ENCODE results near the gene GRK2. TPM values are rescaled to one million over a fixed set of nuclear protein-coding genes. Genes with fewer than 3 reads are reported as not detected.

The GRK2 gene
- polyA plus RNA-seq: 1.1 and 1.2 TPM in 2 replicates

DNA sequence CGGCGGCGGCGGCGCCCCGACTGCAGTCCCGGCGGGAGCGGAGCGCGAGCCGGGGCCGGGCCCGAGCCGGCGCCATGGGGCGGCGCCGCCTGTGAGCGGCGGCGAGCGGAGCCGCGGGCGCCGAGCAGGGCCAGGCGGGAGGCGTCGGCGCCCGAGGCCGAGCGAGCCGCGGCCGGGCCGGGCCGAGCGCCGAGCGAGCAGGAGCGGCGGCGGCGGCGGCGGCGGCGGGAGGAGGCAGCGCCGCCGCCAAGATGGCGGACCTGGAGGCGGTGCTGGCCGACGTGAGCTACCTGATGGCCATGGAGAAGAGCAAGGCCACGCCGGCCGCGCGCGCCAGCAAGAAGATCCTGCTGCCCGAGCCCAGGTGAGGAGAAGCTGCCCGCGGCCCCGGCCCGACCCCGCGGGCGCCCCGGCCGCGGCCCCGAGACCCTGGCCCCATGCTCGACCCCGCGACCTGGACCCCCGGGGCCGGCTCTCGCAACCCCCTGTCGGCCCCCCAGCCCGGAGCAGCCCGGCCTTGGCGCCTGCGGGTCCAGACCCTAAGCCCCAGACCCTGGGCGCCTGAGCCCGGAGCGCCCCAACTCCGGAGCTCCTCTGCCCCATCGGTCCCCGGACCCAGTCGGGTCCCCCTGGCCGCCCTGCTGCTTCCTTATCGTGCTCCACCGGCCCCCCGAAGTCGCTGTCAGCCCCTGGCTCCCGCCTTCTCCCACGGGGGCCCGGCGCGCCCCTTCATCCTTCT lies at the start of gene GRK2:
Gene GRK2, plus strand, starts transcription at position 25 of the 739 bp plus-strand sequence. Its CDS starts 227 bp downstream, at position 252.

DNA sequence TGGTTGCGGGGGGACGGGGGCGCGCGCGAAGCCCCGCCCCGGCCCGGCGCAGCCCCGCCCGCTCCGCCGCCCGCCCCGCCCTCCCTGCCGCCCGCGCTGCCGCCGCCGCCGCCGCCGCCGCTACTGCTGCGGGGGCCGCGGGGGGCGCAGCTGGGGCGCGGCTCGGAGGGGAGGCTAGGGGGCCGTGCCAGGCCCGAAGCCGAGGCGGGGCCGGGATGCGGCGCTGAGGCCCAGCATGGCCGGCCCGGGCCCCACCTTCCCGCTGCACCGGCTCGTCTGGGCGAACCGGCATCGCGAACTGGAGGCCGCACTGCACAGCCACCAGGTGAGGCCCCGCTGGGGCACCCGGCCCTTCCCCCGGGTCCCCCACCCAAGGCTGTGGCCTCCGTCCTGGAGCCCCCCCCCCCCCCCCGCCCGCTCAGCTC lies 23.0 kb downstream of the GRK2 start, which contains the start of gene ANKRD13D:
Gene ANKRD13D, plus strand, starts transcription at position 78 of the 425 bp plus-strand sequence. Its CDS starts 158 bp downstream, at position 236.

DNA sequence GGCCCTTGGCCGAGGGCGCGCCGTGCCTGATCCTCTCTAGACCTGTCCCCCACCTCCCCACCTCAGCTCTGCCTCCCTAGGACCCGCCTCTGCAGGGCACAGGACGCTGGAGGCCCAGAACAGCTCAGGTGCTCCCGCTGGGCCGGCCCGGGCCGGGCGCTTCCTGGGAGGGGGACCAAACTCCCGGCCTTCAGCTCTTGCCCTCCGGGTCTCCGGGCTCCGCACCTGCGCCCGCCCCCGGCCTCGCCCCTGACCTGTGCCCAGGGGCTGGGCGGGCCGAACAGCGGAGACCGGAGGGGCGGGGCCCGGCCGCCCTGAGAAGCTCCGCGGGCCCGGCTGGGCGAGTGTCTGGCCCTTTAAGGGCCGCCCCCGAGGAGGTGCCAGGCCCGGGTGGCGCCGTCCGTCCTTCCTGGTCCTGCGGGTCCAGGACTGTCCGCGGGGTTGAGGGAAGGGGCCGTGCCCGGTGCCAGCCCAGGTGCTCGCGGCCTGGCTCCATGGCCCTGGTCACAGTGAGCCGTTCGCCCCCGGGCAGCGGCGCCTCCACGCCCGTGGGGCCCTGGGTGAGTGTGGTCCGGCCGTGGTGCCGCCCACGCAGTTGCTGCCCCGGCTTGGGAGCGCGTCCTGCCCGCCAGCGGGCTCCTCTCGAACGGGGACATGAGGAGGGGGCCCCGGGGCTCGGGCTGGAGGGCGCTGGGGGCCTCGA lies 37.0 kb downstream of the GRK2 start, which contains the start of gene SSH3:
Gene SSH3, plus strand, starts transcription at position 399 of the 703 bp plus-strand sequence. Its CDS starts 96 bp downstream, at position 495.

Other genes starting within 250 kb of the GRK2 start
- gene SYT12, start 243.3 kb upstream of the GRK2 start, polyA plus RNA-seq: 3.3 and 3.8 TPM in 2 replicates
- gene RHOD, start 209.6 kb upstream of the GRK2 start, polyA plus RNA-seq: not detected in 2 replicates
- gene KDM2A, start 147.2 kb upstream of the GRK2 start, polyA plus RNA-seq: 7.3 and 8.0 TPM in 2 replicates
- gene ANKRD13D, start 22.8 kb downstream of the GRK2 start, polyA plus RNA-seq: 0.63 and 4.3 TPM in 2 replicates
- gene SSH3, start 37.1 kb downstream of the GRK2 start, polyA plus RNA-seq: 3.2 TPM in 1 of 2 replicates, not detected in the other
- gene POLD4, start 87.1 kb downstream of the GRK2 start, polyA plus RNA-seq: 4.0 TPM in 1 of 2 replicates, not detected in the other
- gene CLCF1, start 107.1 kb downstream of the GRK2 start, polyA plus RNA-seq: not detected in 2 replicates
- 0.35 and 2.5 TPM in 2 replicates for gene RAD9A, start 125.5 kb downstream of the GRK2 start, polyA plus RNA-seq
- 14.0 and 30.5 TPM in 2 replicates for gene PPP1CA, start 135.4 kb downstream of the GRK2 start, polyA plus RNA-seq
- not detected in 2 replicates for gene TBC1D10C, start 137.6 kb downstream of the GRK2 start, polyA plus RNA-seq
- 0.39 and 0.41 TPM in 2 replicates for gene CARNS1, start 149.2 kb downstream of the GRK2 start, polyA plus RNA-seq
- 0.66 TPM in 1 of 2 replicates, not detected in the other for gene RPS6KB2, start 162.0 kb downstream of the GRK2 start, polyA plus RNA-seq
- gene PTPRCAP, start 171.2 kb downstream of the GRK2 start, polyA plus RNA-seq: 1.0 TPM in 1 of 2 replicates, not detected in the other
- 1.5 and 4.7 TPM in 2 replicates for gene CORO1B, start 177.0 kb downstream of the GRK2 start, polyA plus RNA-seq
- not detected in 2 replicates for gene GPR152, start 186.3 kb downstream of the GRK2 start, polyA plus RNA-seq
- 0.08 and 0.52 TPM in 2 replicates for gene CABP4, start 188.9 kb downstream of the GRK2 start, polyA plus RNA-seq
- 37.1 and 46.2 TPM in 2 replicates for gene TMEM134, start 202.8 kb downstream of the GRK2 start, polyA plus RNA-seq
- 33.2 and 34.2 TPM in 2 replicates for gene AIP, start 216.6 kb downstream of the GRK2 start, polyA plus RNA-seq
- gene PITPNM1, start 238.9 kb downstream of the GRK2 start, polyA plus RNA-seq: 0.10 and 0.95 TPM in 2 replicates
- gene CDK2AP2, start 241.7 kb downstream of the GRK2 start, polyA plus RNA-seq: 30.5 and 34.5 TPM in 2 replicates